GM21515 (cell line): Measurements from ENCODE around the gene CLIC6.
A peak's percentile ranks its signal among the peaks of the same experiment; 100 is the strongest.
"Not testable (repeated sequence)": the region's sequence is repeated elsewhere in the genome, so short reads cannot be mapped to it uniquely, and the experiment has no call there.

Experiments
- ATAC-seq: cut with Tn5 transposase; IDR thresholded peaks from one replicate; pipeline ENCODE4 v1.9.1; 2021; ENCODE audit not compliant: unreplicated experiment

The CLIC6 gene

DNA sequence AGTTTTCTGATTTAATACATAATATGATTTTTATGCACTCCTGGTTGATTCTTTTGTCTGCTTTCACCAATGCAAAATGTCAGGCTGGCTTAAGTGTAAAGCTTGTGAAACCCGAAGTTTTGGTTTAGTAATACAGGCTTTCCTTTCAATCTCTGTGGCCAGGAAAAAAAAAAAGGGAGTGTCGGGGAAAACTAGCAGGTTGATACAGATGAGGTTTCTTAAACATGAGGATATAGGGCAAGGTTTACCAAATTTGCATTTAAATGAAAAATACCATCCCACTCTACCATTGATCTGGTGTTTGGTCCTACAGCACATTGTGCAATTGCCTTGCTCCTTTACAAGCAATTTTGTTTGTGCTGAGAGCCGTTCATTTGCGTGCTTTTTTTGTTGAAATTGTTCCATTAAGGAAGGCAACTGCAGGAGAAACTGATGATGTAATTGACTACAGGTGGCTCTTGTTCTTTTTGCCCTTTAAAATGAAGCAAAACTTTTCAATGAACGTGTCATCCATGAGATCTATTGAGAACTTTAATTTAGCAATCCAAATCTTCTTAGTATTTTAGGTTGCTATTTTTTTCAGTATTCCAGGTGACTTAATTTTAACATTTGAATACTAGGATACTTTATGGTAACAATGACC lies 22.7 kb downstream of the CLIC6 start:
- ATAC-seq, result no peak

DNA sequence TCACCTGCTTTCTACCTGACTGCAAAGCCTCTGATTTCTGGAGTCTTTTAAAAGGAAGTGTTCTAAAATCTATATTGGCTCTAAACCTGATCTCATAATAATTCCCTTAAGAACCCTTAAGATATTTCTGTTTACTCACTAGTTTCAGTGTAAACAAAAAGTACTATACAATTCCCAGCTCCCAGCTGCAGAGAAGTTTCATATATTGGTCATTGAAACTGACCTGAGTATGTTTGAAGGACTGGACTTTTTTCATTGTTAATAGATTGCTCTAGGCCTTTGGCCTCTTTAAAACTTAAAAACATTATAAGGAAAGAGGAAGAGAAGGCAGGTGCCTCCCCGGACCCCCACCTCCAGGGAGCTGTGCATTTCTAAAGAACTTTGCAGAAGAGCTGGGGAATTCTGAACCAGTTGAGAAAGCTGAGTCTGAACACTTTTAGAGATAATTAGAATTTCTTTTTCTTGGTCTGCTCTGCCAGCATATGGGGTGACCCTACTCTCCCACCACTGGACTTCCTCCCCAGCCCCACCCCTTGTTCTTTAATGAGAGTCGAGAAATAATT lies 23.7 kb downstream of the CLIC6 start:
- ATAC-seq, result no peak

DNA sequence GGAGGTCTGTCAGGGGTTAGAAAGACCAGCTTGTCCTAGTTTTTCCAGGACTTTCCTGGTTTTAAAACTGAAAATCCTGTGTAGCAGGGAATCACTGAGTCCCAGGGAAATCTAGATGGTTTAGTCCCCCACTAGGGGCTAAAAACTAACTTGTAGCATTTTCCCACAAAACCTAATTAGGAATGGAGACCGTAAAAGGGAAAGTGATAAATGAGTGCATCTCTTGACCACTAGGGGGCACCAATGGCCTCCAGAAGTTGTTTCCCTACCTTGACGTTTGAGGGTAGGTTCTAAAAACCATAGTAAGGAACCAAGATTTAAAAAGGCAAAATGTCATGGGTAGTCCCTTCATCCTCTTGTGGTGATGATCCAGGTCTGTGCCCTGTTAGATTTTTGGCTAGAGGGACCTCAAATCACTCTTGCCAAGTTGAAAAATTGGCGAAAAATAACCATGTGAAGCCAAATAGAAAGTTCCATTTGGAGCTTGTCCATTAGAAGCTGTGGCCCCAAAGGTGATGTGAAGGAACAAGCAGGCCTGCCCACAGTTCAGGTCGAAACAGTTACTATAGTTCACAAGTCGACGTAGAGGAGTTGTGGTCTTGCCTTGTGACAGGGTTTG lies 24.5 kb downstream of the CLIC6 start:
- no peak for ATAC-seq

DNA sequence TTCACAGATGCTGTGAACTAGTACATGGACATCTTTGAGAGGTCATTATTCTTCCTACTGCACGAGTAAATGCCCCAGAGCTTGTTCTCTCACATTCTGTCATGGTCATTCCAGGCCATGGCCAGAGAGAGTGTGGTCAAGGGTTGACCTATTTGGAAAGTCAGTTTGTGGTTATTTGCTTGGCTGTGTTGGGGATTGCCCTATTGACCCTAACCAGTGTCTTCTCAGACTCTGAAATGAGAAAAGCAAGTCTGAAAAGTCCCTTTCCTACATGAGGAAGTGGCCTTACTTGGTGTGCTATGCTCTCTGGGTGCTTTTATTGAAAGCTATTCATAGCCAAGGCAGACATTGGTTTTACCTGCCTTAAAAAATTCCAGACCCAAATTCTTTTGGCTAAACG lies 26.6 kb downstream of the CLIC6 start:
- peak; percentile 72 for ATAC-seq

DNA sequence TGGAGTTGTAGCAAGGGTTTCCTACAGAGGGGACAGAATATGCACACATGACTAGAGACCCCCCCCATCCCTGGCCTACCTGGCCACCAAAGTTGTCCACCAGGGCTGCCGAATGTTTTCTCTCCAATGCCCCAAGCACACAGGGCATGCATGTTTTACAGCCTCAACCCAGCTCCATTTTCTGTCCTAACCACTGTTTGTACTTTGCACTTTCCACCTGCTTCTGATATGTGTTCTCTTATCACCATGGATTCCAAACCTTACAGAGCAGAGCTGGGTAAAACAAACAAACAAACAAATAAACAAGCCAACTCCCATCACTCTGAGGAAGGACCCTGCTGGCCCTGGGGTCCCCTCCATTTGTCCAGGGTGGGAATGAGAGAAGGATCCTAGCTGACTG lies 27.3 kb downstream of the CLIC6 start:
- ATAC-seq, result no peak

DNA sequence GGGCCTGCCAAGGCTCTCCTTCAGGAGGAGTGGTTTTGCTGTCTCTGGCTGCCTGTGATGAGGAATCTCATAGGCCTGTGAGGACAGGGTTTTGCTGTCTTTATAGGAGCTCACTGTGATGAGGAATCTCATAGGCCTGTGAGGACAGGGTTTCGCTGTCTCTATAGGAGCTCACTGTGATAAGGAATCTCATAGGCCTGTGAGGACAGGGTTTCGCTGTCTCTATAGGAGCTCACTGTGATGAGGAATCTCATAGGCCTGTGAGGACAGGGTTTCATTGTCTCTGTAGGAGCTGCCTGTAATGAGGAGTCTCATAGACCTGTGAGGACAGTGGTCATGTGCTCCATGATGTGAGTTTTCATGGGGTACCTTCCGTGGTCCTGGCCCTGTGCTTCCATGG lies 29.0 kb downstream of the CLIC6 start:
- ATAC-seq, result no peak

DNA sequence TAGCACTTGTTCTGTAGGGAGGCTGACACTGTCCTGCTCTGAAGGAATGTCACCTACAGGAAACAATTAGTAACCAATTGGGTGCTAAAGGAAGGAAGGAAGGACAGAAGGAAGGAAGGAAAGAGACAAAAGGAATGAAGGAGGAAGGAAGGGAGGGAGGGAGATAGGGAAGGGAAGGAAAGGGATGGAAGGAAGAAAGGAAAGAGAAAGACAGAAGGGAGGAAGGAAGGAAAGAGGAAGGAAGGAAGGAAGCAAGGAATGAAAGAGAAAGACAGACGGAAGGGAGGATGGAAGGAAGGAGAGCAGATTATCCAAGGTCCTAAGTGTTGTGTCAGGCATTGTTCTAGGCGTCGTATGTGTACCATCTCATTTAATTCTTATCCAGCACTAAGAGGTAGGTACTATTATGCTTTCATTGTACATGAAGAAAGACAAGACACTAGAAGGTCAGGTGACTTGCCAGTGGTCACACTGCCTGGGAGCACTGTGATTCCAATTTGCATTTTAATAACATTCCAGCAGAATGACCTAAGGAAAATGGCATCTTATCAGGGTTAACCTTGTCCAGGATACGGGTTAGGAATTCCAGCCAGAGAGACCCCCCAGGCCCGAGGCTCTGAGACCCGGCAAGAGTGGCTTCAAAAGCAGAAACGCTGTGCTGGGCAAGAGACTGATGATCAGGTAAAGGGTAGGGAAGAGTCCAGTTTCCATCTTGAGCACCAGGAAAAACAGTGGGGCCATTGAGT lies 29.6 kb downstream of the CLIC6 start:
- ATAC-seq, result no peak

DNA sequence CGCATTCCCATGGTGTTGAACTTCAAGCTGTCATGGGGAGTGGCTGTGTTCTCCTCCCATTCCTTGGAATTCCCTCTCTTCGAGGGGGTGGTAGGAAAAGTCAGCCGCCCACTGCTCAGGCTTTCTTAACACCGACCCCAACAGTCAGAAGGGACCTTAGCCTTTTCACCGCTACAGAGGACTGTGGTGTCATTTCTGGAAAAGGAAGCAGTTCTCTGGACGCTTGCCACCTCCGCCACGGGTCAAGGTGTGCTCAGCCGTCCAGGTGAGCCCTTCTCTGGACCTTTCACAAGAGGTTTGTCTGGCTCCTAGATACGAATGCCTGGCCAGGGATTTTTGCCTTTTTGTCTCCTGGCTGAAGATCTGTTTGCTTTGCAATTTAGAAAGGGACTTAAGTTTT lies 31.8 kb downstream of the CLIC6 start:
- no peak for ATAC-seq

DNA sequence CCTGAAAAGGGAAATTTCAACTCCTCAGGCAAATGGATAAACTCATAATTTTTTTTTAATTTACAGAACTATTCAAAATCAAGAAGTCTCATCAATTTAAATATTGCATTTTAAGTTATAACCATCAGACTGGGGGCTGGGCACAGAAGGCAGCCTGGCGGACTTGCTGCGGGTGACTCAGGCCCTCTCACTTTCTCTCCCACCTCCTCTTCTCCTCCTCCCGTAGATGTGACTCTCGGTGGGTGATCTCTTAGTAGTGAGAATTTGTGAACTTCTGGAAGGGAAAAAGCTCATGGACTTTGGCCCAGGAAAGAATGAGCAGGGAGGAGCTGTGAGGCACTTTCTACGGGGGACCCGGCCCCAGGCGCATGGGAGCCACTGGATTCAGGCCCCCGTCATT lies 32.9 kb downstream of the CLIC6 start:
- no peak for ATAC-seq

DNA sequence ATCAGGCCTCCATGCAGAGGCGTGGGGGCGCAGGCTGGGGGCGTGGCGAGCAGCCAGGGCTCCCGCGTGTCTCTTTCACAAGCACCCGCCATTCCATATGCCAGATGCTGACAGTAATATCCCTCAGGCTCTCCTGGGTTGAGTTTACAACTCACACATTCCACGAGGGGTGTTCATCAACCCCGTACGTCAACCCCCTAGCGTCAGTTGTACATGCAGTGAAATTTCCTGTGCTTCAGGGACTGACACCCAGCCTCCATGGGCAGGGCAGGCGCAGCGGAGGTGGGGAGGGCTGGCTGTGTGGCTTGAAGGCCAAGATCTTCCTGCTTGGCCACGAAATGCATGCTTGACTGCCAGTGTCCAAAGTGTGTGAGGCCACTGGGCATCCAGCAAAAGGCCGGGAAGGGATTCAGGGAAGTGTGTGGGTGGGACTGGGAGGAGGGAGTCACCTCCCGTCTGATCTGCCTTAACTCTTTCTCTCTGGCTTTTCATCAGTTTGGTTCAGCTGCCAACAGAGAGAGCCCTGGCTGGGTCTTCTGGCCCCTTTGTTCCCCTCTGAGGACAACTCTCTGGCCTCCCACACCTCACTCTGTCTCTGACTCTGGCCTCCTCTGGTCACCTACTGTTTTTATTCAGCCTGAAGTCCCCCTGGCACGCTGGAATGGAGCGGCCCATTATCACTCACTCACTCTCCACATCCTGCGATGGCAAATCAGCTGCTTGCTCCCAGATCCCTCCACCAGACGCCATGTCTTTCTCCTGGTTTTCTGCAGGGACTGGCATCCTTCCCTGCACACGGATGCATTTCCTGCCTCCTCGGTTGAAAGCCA lies 33.8 kb downstream of the CLIC6 start:
- no peak for ATAC-seq

DNA sequence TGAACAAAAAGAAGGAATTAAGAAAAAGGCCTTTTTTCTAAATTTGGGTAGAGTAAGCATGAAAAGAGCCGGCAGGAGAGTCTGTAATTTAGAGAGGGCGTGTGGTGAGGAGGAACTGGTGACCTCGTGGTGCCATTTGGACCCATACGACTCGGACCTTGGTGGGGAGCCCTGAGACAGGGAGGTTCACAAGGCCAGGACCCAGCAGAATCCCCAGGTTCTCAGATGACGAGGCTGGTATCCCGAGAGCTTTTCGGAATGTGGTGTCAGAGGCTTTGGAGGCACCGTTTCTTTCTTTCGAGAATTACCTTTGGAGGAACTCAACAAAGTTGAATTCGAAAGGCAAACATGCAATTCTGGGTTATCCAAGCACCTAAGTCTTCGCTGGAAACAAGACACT lies 34.8 kb downstream of the CLIC6 start:
- ATAC-seq, result no peak

DNA sequence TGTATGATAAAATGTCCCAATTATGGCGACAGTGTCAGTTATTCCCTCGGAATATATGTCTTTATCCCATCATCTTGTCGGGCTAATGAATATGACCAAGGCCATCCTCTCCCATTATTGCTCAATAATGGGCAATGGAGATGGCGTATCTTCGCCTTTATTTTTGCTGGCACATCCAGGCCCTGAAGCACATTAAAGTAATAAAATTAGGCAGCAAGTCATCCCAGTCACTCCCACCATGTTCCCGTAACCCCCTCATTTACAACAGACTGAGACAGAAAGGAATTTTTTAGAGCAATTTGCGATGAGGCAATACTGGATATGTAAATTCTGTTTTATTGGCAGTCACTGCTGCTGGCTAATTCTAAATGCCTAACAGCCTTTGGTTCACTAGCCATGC lies 35.3 kb downstream of the CLIC6 start:
- no peak for ATAC-seq

DNA sequence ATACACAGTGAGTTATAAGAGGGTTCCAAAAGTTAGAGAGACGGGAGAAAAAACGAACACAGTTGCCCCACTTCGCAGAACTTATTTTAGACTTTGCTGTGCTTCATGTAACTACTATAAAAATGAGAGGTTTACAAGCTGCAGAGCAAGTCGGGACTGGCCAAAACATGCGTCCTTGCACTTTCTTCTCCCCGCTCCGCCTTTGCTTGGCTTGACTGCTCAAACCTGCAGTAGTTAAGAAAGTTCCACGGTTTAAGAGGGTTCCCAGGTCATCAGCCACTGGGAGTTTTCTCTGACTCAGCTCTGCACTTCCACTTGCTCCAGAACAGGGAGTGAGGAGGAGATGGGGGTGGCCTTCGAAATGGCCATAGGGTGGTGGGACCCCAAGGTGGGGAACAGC lies 36.2 kb downstream of the CLIC6 start:
- ATAC-seq, result no peak

DNA sequence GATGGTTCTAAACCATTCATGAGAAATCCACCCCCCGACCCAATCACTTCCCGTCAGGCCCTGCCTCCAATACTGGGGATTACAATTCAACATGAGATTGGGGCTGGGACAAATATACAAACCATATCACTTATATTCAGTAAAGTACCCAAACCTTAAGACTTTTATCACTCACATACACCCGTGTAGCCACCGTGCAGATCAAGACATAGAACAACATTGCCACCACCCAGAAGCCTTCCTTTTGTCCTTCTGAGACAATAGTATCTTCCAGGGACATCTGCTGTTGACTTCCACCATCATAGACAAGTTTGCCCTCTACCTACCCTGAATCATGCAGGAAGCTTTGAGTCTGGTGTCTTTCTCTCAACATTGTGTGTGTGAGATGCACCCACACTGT lies 37.5 kb downstream of the CLIC6 start:
- ATAC-seq, result no peak

DNA sequence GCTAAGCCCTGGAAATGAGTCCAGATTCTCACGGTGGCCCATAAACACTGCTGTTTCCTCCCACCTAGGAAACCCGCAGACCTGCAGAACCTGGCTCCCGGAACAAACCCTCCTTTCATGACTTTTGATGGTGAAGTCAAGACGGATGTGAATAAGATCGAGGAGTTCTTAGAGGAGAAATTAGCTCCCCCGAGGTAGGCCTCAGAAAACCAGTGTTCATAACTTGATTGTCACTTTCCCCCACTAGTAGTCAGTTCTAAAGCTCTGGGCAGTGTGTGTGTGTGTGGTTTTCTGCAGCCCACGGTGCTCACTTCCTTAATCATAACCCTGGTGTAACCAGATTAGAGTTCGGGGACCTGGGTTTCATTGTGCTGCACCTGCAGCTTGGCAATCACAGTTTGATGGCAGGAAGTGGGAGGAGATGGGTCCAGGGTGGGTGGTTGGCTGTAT lies 39.1 kb downstream of the CLIC6 start:
- ATAC-seq, result peak; percentile 86

DNA sequence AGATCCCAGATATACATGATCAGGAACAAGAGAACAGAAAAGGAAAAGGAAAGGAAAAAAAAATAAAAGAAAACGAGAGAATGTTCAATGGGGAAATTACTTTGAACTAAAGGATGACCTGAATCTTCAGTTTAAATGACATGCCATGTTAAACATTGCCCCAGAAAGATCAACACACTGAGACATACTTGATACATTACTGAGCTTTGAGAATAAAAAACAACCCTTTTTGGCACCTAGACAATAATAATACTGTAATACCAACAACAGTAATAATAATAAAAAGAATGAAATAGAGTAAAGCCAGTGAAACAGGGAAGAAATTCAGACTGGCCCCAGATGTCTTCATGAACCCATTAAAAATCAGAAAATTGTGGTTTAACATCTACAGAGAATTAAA lies 44.8 kb downstream of the CLIC6 start:
- no peak for ATAC-seq

DNA sequence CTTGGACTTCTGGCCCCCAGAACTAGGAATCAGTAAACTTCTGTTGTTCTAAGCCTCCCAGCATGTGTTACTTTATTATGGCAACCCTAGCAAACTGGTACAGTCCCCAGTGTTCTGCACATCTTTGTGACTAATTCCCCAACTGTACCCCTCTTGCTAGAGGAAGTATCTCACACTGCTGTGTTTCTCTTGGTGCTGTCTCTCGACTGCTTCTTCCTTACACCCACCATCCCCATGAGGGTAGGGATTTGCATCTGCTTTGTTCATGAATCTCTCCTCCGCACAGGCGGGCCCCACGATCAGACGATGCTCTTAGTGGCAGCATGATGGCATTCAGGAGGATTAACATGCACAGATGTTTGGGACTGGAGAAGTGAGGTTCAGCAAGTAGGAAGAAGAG lies 46.7 kb downstream of the CLIC6 start:
- no peak for ATAC-seq

DNA sequence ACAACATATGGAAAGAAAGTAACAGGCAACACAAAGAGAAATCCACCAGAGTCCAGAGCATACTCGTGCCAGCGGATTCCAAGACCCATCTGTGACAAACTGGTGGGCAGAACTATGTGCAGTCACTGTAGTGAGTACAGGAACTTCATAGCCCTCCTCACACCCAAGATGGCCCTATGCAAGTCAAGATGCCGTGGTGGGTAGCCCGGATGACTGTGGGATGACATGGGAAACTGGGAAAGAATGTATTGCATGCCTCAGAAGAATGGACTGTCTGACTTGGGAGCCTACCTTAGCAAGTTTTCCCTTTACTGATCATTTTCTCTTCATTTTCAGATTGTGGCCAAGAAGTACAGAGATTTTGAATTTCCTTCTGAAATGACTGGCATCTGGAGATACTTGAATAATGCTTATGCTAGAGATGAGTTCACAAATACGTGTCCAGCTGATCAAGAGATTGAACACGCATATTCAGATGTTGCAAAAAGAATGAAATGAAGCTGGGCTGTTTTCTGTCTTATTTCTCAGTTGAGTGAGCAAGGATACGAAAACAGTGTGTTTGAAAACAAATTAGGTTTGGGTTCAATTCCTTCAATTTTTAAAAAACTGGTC lies 47.3 kb downstream of the CLIC6 start:
- ATAC-seq, result no peak

DNA sequence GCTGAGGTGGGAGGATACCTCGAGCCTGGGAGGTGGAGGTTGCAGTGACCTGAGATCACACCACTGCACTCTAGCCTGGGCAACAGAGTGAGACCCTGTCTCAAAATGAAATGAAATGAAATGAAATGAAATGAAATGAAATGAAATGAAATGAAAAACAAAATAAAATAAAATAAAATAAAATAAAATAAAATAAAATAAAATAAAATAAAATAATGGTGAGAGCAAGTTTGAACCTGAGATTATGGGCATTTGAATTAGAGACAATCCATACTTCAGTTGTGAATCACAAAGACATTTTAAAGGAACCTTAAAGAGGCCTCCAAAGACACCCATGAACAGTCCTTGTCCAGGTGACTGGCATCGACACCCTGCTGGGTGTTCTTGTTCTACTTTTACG lies 49.7 kb downstream of the CLIC6 start:
- not testable (repeated sequence) for ATAC-seq

DNA sequence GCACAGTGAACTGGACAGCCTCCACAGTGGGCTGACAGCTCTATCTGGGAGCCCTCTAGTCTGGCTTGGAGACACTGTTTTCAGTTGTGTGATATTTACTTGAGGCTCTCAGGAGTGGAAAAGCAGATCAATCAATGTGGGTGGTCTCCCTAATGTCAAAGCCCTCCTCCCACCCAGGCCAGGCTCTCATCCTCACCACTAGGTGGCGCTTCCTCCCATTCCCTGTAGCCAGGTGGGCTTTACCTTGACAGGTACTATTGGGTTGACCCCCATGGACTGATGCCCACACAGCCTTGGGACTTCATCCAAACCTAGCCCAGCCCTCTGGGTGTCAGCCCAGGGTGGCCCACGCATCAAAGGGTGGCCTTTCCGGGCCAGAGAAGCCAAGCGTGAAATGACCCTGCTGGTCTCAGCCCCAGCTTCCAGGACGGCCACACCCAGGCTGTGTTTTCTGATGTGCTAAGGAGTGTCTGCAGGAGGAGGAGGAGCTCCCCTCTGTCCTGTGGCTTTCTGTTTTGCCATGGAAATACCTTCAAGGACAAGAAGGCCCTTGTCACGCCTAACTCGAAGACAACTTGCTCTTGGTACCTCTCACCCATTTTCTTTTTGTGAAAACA lies 54.0 kb downstream of the CLIC6 start:
- ATAC-seq, result no peak
